HepG2 (cell line): Measurements from ENCODE around the gene ODAD4. TPM values are rescaled to one million over a fixed set of nuclear protein-coding genes. Genes with fewer than 3 reads are reported as not detected.

Experiments
- CHD4 ChIP-seq: fragments of 200-600 bp; sonication (generic); IDR thresholded peaks from 2 replicates; pipeline ENCODE4 v1.7.0; 2017; ENCODE audit warnings: mild to moderate bottlenecking, low read length, borderline replicate concordance
- DPF2 ChIP-seq: sonication (generic); formaldehyde crosslinking; IDR thresholded peaks from 2 replicates; pipeline ENCODE4 v1.4.0; 2020; ENCODE audit warnings: mild to moderate bottlenecking, low read depth, missing genetic modification reagents, borderline replicate concordance
- MED8 ChIP-seq: sonication (generic); formaldehyde crosslinking; IDR thresholded peaks from 2 replicates; pipeline ENCODE4 v1.8.1; 2023; ENCODE audit warnings: mild to moderate bottlenecking, missing genetic modification reagents; ENCODE audit not compliant: insufficient replicate concordance
- NR3C1 ChIP-seq: sonication (generic); formaldehyde crosslinking; IDR thresholded peaks from 2 replicates; pipeline ENCODE4 v1.4.0; 2020; ENCODE audit warnings: missing genetic modification reagents
- SATB2 ChIP-seq: sonication (generic); formaldehyde crosslinking; IDR thresholded peaks from 2 replicates; pipeline ENCODE4 v1.5.0; 2020; ENCODE audit warnings: missing genetic modification reagents
- SCMH1 ChIP-seq: sonication (generic); formaldehyde crosslinking; IDR thresholded peaks from 2 replicates; pipeline ENCODE4 v1.9.0; 2021; ENCODE audit warnings: missing genetic modification reagents, mild to moderate bottlenecking, borderline replicate concordance
- SP1 ChIP-seq, 2 experiments: fragments of 450-650 bp in 1 of 2; sonication (generic) in 1 of 2; formaldehyde crosslinking in 1 of 2; IDR thresholded peaks; 2 replicates each; pipeline versions ENCODE4 v1.4.0 to v1.6.1; 2016 to 2020; ENCODE audit warnings: missing genetic modification reagents in 1 of 2
- TEAD3 ChIP-seq: optimal IDR thresholded peaks from 2 replicates; pipeline ENCODE3; 2016; ENCODE audit warnings: borderline replicate concordance
- THYN1 ChIP-seq: sonication (generic); formaldehyde crosslinking; IDR thresholded peaks from 2 replicates; pipeline ENCODE4 v1.8.1; 2023; ENCODE audit warnings: low read depth, mild to moderate bottlenecking, moderate library complexity, missing genetic modification reagents, borderline replicate concordance
- ZNF138 ChIP-seq: sonication (generic); formaldehyde crosslinking; IDR thresholded peaks from 2 replicates; pipeline ENCODE4 v1.5.0; 2020; ENCODE audit warnings: mild to moderate bottlenecking, low read depth, missing genetic modification reagents
- ZNF317 ChIP-seq: sonication (generic); formaldehyde crosslinking; IDR thresholded peaks from 2 replicates; pipeline ENCODE4 v1.5.0; 2020; ENCODE audit warnings: mild to moderate bottlenecking, missing genetic modification reagents
- ZNF350 ChIP-seq: sonication (generic); formaldehyde crosslinking; IDR thresholded peaks from 2 replicates; pipeline ENCODE4 v1.4.0; 2020; ENCODE audit warnings: mild to moderate bottlenecking, low read depth, missing genetic modification reagents, borderline replicate concordance
- ZNF567 ChIP-seq: sonication (generic); formaldehyde crosslinking; IDR thresholded peaks from 2 replicates; pipeline ENCODE4 v1.8.1; 2023; ENCODE audit warnings: mild to moderate bottlenecking, missing genetic modification reagents, borderline replicate concordance
- ZNF615 ChIP-seq: sonication (generic); formaldehyde crosslinking; IDR thresholded peaks from 2 replicates; pipeline ENCODE4 v1.5.0; 2020; ENCODE audit warnings: mild to moderate bottlenecking, missing genetic modification reagents, borderline replicate concordance
- ZNF772 ChIP-seq: sonication (generic); formaldehyde crosslinking; IDR thresholded peaks from 2 replicates; pipeline ENCODE4 v1.5.0; 2020; ENCODE audit warnings: mild to moderate bottlenecking, missing genetic modification reagents
- ZNF891 ChIP-seq: sonication (generic); formaldehyde crosslinking; IDR thresholded peaks from 2 replicates; pipeline ENCODE4 v1.5.0; 2020; ENCODE audit warnings: mild to moderate bottlenecking, missing genetic modification reagents
- polyA plus RNA-seq, 8 experiments: library from polyadenylated mRNA; depleted of rRNA in 3 of 8; stranded (reverse) in 7 of 8; unstranded in 1 of 8; fragments of >200 nt; fragmentation: Illumina TruSeq in 4 of 8; extraction: Trizol in 4 of 8; gene quantifications; 2 replicates each; pipeline versions ENCODE4 v1.2.1 to v1.2.3, GENCODE V29; 2011 to 2016; ENCODE audit warnings: low read depth in 4 of 8, missing spikeins in 1 of 8, mixed read lengths in 1 of 8; ENCODE audit not compliant: insufficient read depth in 1 of 8
- total RNA-seq, 5 experiments: library from RNA; depleted of rRNA; stranded (reverse); fragments of >200 nt; fragmentation: Illumina TruSeq; extraction: Trizol; gene quantifications; 2 replicates each; pipeline ENCODE4 v1.2.3, GENCODE V29; 2016; ENCODE audit warnings: low read depth in 1 of 5
- TF ChIP-seq, protein P1 (sequence below): IDR thresholded peaks from 2 replicates; pipeline ENCODE4 v1.6.1; 2016; ENCODE audit warnings: missing genetic modification reagents, missing compliant biosample characterization
- TF ChIP-seq, protein P2 (sequence below): sonication (generic); formaldehyde crosslinking; IDR thresholded peaks from 2 replicates; pipeline ENCODE4 v1.4.0; 2020; ENCODE audit warnings: missing genetic modification reagents, borderline replicate concordance
- TF ChIP-seq, protein P3 (sequence below): sonication (generic); formaldehyde crosslinking; IDR thresholded peaks from 2 replicates; pipeline ENCODE4 v1.8.0; 2022; ENCODE audit warnings: low read depth, missing genetic modification reagents
- TF ChIP-seq, protein P4 (sequence below): conservative IDR thresholded peaks from 2 replicates; pipeline ENCODE4 v1.6.1; 2018; ENCODE audit warnings: missing genetic modification reagents
- TF ChIP-seq, protein P5 (sequence below): IDR thresholded peaks from 2 replicates; pipeline ENCODE4 v1.6.1; 2012; ENCODE audit warnings: low read depth, low read length, improper control_type of control experiment

Gene ODAD4
- total and polyA plus RNA-seq, 2 of the 13 experiments (the other 11 are each of a cell fraction or from before 2014, with no cell fraction given) = 0.48 to 0.53 TPM

DNA sequence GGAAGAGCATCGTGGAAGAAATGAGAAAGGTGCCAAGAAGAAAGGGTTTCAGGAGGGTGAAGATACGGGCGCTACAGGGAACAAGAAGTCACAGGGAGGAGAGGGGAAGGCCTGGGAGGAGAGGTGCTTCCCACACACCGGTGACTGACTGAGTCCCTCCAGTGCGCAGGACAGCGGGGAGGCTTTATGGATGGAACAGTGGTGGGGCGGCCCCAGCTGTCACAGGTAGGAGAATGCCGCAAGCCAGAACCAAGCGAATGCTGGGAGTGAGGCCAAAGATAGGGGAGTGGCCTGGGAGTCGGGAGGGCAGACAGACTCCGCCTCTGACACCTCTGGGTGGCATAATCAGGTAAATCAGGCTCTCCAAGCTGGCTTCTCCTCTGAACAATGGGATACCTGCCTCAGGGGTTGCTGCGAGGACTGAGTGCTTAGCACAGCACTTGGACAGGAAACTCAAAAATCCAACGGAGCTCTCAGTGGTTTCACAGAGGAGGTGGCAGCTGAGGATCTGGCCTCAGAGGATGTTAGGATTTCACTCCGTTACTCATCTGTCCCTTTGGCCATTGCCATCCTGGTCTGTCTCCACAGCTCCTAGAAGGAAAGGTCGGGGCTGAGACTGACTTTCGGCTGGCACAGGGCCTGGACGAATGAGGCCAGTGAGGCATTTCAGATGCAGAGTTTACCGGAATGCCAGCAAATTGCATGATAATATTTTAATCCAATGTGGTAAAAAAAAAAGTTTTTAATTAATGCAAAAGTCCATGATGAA, 35.5 kb downstream of the ODAD4 start (continued):
- TF ChIP-seq SP1 (IDR thresholded peaks at IDR 0.05) (no peak), SP1 (CRISPR knock-in tag; IDR thresholded peaks at IDR 0.05) (no peak), ZNF772 (peak; percentile 74; the same call in 1 of the 2 replicates), ZNF891 (CRISPR knock-in tag) (no peak), ZNF567 (CRISPR knock-in tag) (0 out of 2 replicates have a peak, but pooled peaks have one; percentile 16), SCMH1 (CRISPR knock-in tag) (no peak), TEAD3 (peak; percentile 63), CHD4 (no peak), SATB2 (CRISPR knock-in tag) (no peak), ZNF138 (CRISPR knock-in tag) (peak; percentile 71), NR3C1 (CRISPR knock-in tag) (no peak), ZNF317 (CRISPR knock-in tag) (peak; percentile 69; the same call in 1 of the 2 replicates), ZNF350 (CRISPR knock-in tag) (peak; percentile 15; the same call in 1 of the 2 replicates), ZNF615 (peak; percentile 80; the same call in 1 of the 2 replicates), DPF2 (CRISPR knock-in tag) (no peak), THYN1 (CRISPR knock-in tag) (no peak), MED8 (no peak)
- TF ChIP-seq, protein P1, sequence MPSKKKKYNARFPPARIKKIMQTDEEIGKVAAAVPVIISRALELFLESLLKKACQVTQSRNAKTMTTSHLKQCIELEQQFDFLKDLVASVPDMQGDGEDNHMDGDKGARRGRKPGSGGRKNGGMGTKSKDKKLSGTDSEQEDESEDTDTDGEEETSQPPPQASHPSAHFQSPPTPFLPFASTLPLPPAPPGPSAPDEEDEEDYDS (CRISPR knock-in tag) = peak; percentile 66
- TF ChIP-seq, protein P2, sequence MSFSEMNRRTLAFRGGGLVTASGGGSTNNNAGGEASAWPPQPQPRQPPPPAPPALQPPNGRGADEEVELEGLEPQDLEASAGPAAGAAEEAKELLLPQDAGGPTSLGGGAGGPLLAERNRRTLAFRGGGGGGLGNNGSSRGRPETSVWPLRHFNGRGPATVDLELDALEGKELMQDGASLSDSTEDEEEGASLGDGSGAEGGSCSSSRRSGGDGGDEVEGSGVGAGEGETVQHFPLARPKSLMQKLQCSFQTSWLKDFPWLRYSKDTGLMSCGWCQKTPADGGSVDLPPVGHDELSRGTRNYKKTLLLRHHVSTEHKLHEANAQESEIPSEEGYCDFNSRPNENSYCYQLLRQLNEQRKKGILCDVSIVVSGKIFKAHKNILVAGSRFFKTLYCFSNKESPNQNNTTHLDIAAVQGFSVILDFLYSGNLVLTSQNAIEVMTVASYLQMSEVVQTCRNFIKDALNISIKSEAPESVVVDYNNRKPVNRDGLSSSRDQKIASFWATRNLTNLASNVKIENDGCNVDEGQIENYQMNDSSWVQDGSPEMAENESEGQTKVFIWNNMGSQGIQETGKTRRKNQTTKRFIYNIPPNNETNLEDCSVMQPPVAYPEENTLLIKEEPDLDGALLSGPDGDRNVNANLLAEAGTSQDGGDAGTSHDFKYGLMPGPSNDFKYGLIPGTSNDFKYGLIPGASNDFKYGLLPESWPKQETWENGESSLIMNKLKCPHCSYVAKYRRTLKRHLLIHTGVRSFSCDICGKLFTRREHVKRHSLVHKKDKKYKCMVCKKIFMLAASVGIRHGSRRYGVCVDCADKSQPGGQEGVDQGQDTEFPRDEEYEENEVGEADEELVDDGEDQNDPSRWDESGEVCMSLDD = no peak
- TF ChIP-seq, protein P3, sequence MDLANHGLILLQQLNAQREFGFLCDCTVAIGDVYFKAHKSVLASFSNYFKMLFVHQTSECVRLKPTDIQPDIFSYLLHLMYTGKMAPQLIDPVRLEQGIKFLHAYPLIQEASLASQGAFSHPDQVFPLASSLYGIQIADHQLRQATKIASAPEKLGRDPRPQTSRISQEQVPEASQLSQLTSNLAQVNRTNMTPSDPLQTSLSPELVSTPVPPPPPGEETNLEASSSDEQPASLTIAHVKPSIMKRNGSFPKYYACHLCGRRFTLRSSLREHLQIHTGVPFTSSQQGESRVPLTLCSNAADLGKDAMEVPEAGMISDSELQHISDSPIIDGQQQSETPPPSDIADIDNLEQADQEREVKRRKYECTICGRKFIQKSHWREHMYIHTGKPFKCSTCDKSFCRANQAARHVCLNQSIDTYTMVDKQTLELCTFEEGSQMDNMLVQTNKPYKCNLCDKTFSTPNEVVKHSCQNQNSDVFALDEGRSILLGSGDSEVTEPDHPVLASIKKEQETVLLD (CRISPR knock-in tag) = no peak
- TF ChIP-seq, protein P4, sequence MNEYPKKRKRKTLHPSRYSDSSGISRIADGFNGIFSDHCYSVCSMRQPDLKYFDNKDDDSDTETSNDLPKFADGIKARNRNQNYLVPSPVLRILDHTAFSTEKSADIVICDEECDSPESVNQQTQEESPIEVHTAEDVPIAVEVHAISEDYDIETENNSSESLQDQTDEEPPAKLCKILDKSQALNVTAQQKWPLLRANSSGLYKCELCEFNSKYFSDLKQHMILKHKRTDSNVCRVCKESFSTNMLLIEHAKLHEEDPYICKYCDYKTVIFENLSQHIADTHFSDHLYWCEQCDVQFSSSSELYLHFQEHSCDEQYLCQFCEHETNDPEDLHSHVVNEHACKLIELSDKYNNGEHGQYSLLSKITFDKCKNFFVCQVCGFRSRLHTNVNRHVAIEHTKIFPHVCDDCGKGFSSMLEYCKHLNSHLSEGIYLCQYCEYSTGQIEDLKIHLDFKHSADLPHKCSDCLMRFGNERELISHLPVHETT (CRISPR knock-in tag) = no peak
- TF ChIP-seq, protein P5, sequence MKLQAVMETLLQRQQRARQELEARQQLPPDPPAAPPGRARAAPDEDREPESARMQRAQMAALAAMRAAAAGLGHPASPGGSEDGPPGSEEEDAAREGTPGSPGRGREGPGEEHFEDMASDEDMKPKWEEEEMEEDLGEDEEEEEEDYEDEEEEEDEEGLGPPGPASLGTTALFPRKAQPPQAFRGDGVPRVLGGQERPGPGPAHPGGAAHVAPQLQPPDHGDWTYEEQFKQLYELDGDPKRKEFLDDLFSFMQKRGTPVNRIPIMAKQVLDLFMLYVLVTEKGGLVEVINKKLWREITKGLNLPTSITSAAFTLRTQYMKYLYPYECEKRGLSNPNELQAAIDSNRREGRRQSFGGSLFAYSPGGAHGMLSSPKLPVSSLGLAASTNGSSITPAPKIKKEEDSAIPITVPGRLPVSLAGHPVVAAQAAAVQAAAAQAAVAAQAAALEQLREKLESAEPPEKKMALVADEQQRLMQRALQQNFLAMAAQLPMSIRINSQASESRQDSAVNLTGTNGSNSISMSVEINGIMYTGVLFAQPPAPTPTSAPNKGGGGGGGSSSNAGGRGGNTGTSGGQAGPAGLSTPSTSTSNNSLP = no peak
